ENCODE results near the gene BIRC2.

BIRC2 gene

GRCh38 chr11:102402548-102402947, 55.5 kb downstream of the BIRC2 start:
- no peak for DNase-seq

- DNase-seq: no peak
These were observed 58.5 kb downstream of the BIRC2 start for GRCh38 chr11:102405501-102405900.

GRCh38 chr11:102406099-102406498, 59.1 kb downstream of the BIRC2 start:
- no peak for DNase-seq

GRCh38 chr11:102407901-102408300, 60.9 kb downstream of the BIRC2 start:
- DNase-seq: no peak

- no peak for DNase-seq
These were observed 61.3 kb downstream of the BIRC2 start for GRCh38 chr11:102408339-102408738.

- no peak for DNase-seq
These were observed 63.4 kb downstream of the BIRC2 start for GRCh38 chr11:102410382-102410784.

- no peak for DNase-seq
These were observed 64.1 kb downstream of the BIRC2 start for GRCh38 chr11:102411142-102411541.

GRCh38 chr11:102413497-102413896, 66.5 kb downstream of the BIRC2 start:
- no peak for DNase-seq

GRCh38 chr11:102414559-102414958, 67.5 kb downstream of the BIRC2 start:
- no peak for DNase-seq

GRCh38 chr11:102415304-102415916, 68.4 kb downstream of the BIRC2 start:
- no peak for DNase-seq

- DNase-seq: no peak
These were observed 70.0 kb downstream of the BIRC2 start for GRCh38 chr11:102416976-102417375.

- DNase-seq: no peak
These were observed 72.2 kb downstream of the BIRC2 start for GRCh38 chr11:102419181-102419580.

GRCh38 chr11:102420547-102420946, 73.5 kb downstream of the BIRC2 start:
- no peak for DNase-seq

- DNase-seq: no peak
These were observed 74.2 kb downstream of the BIRC2 start for GRCh38 chr11:102421261-102421660.

- no peak for DNase-seq
These were observed 76.1 kb downstream of the BIRC2 start for GRCh38 chr11:102422817-102423712.

GRCh38 chr11:102423936-102424335, 76.9 kb downstream of the BIRC2 start:
- DNase-seq: no peak

GRCh38 chr11:102426000-102426399, 79.0 kb downstream of the BIRC2 start:
- no peak for DNase-seq

GRCh38 chr11:102426570-102426969, 79.6 kb downstream of the BIRC2 start:
- no peak for DNase-seq

GRCh38 chr11:102427068-102427467, 80.1 kb downstream of the BIRC2 start:
- no peak for DNase-seq
